GM18907 (cell line): ENCODE measurements around the gene UMODL1.

Experiments
- ATAC-seq: cut with Tn5 transposase; IDR thresholded peaks from one replicate; pipeline ENCODE4 v1.9.1; 2021; ENCODE audit warnings: mild to moderate bottlenecking, moderate library complexity; ENCODE audit not compliant: unreplicated experiment

The UMODL1 gene

GRCh38 chr21:42146821-42147220 lies 75.7 kb downstream of the UMODL1 start:
- ATAC-seq: no peak

- ATAC-seq: no peak
Measured at GRCh38 chr21:42147386-42148020, 76.4 kb downstream of the UMODL1 start.

GRCh38 chr21:42148097-42148496 lies 77.0 kb downstream of the UMODL1 start:
- no peak for ATAC-seq

- ATAC-seq: no peak
Measured at GRCh38 chr21:42148584-42148983, 77.5 kb downstream of the UMODL1 start.

GRCh38 chr21:42149656-42150473 lies 78.7 kb downstream of the UMODL1 start:
- no peak for ATAC-seq

GRCh38 chr21:42150474-42151085 lies 79.5 kb downstream of the UMODL1 start:
- ATAC-seq: no peak

- no peak for ATAC-seq
Measured at GRCh38 chr21:42151148-42151947, 80.2 kb downstream of the UMODL1 start.

GRCh38 chr21:42151948-42152220 lies 80.8 kb downstream of the UMODL1 start:
- no peak for ATAC-seq

GRCh38 chr21:42153046-42153686 lies 82.0 kb downstream of the UMODL1 start:
- no peak for ATAC-seq

- ATAC-seq: no peak
Measured at GRCh38 chr21:42153746-42154145, 82.6 kb downstream of the UMODL1 start.

- ATAC-seq: no peak
Measured at GRCh38 chr21:42154237-42155044, 83.3 kb downstream of the UMODL1 start.

- no peak for ATAC-seq
Measured at GRCh38 chr21:42155045-42155855, 84.1 kb downstream of the UMODL1 start.

- ATAC-seq: no peak
Measured at GRCh38 chr21:42156690-42157605, 85.8 kb downstream of the UMODL1 start.

- no peak for ATAC-seq
Measured at GRCh38 chr21:42157606-42158310, 86.6 kb downstream of the UMODL1 start.

GRCh38 chr21:42158846-42159245 lies 87.7 kb downstream of the UMODL1 start:
- no peak for ATAC-seq

- ATAC-seq: no peak
Measured at GRCh38 chr21:42159560-42160110, 88.5 kb downstream of the UMODL1 start.

- no peak for ATAC-seq
Measured at GRCh38 chr21:42160111-42160721, 89.1 kb downstream of the UMODL1 start.
